SH-SY5Y (cell line): Measurements from ENCODE around the gene THSD4.

Experiments
- GATA2 ChIP-seq: IDR thresholded peaks from 2 replicates; pipeline ENCODE4 v1.6.1; 2011; ENCODE audit warnings: mild to moderate bottlenecking, low read depth, low read length
- GATA3 ChIP-seq: IDR thresholded peaks from 2 replicates; pipeline ENCODE4 v1.6.1; 2011; ENCODE audit warnings: low read depth, mild to moderate bottlenecking, low read length, moderate library complexity

Gene THSD4

DNA sequence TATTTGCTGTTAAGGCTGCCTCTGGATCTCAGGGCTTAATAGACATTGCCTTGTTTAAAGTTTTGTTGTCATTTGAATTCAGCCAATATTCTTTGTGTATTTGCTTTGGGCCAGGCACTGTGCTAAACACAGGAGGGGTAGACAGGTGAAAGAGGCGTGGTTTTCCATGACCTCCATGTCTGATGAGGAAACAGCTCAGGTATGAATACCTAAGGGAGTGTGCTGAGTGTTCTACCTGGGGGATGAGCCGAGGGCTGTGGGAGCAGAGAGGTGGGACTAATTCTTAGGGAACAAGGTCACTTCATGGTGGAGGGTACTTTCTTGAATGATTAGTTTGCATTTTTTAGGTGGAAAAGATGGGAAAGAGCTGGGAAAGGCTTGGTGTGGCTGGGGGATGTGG lies 108.2 kb downstream of the THSD4 start:
- TF ChIP-seq GATA3: no peak
- TF ChIP-seq GATA2: no peak

DNA sequence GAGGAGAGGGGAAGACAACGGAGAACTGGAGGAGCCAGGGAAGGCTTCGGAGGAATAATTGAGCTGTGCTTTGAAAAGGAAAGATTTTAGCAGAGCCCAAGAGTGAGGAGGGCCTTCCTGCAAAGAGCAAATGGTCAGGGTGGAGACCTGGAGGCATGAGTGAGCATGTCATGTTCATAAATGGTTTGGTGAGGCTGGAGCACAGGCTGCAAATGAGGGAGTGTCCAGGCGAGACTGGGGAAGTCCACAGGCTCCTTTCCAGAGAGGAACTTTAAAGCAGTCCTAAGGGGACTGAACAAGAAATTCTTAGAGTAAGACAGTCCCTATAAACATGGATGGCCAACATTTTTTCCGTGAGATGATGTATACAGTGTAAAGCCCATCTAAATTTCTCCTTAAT lies 108.8 kb downstream of the THSD4 start:
- TF ChIP-seq GATA2 (no peak), GATA3 (no peak)

DNA sequence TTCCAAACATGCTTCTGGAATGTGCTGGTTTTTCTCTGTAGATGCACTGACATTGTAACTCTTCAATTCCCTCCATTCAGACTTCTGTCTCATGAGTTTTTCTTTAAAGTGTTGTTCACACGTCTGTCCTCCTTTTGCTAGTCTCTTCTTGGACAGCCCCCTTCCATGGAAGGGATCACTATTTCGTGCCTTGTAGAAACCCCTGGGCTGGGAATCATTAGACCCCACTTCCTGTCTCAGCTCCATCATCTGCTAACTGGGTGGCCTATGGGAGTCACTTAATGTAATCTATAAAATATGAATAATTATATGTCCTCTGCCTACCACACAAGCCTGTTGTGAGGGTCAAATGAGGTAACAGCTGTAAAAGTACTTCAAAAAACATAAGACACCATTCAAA lies 110.6 kb downstream of the THSD4 start:
- no peak for TF ChIP-seq GATA2
- no peak for TF ChIP-seq GATA3

DNA sequence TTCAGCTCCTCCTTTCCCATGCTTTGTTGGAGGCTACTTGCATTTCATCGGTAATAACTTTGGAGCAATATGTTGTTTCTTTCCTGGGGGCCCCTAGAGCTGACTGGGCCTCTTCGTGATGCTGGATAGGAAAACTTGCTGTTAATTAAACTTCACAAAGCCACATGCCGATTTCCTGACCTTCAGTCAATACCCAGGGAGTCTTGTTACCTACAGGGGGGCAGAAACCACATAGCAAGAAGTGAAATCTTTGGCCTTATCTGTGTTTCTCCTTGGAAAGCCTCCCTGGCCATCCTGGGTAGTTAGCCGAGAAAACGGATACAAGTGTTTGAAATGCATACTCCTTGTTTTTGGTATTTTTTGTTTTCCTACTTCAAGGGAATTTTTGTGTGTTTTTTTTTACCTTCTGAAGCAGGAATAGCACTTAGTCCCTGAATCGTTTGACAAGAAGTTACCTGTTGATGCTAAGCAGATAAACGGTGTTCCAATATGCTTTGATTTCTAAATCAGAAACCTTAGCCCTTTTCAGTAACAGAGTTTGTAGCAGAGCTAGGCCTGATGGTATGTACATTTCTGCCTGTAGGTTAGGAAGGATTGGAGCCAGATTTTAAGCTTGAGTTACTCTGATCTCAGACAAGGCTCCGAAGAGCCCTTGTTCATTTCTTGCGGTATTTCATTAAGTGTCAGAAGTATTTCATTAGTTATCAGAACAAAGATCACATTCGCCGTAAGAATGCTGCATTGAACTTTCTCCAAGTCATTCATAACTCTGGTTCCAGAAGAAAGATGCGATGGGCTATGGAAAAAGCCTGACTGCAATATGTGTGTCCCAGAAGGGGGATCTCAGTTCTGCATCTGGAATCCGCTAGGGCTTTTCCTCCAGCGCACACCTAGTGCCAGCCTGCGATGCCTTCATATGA lies 111.5 kb downstream of the THSD4 start:
- TF ChIP-seq GATA2: no peak
- no peak for TF ChIP-seq GATA3

DNA sequence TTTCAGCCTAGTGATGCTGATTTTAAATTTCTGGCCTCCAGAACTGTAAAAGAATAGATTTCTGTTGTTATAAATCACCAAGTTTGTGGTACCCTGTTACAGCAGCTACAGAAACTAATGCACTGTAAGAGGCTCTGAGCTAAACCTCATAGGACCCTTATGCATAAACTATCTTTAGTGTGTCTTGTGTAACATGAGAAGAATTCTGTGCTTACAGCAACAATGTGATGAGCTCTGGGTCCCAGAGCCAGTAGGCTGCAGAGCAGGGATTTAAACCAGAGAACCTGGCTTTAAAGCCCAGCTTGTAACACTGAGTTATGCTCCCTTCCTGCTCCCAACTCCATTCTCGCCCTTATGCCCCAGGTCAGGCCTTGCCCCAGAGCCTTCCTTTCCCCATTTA lies 113.1 kb downstream of the THSD4 start:
- TF ChIP-seq GATA2 (no peak), GATA3 (no peak)

DNA sequence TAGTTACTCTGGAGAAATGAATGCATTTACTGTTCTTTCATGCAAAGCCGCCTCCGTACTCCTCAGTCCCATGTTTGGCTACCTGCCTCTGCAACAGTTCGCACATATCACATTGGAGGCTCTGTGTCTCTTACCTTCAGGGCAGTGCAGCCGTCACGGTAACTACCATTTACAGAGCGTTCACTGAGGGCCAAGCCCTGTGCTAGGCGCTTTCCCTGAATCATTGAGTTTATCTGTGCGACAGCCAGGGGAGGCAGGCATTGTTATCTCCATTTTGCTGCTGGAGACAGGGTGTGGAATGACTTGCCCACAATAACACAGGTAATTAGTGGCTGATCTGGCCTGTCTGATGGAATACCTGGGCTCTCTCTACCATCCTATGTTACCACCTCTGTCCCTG lies 115.0 kb downstream of the THSD4 start:
- TF ChIP-seq GATA3 (no peak), GATA2 (no peak)

DNA sequence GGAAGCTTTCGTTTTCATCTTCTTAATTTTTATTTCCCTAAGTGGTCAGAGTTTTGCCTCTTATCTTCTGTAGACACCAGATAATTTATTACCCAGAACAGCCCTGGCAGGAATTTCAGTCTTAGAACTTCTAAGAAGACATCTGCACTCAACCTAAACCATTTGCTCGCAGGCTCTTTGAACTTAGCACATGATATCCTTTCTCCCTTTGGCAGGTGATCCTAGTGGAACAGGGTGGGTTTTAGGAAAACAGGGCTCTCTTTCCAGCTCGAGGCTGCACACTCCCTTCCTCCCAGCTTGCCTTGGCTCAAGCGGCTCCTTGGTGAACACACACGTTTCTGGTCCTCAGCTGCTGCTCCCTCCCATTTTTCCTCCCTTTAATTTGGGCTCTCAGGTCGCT lies 116.5 kb downstream of the THSD4 start:
- TF ChIP-seq GATA3 (no peak), GATA2 (no peak)

DNA sequence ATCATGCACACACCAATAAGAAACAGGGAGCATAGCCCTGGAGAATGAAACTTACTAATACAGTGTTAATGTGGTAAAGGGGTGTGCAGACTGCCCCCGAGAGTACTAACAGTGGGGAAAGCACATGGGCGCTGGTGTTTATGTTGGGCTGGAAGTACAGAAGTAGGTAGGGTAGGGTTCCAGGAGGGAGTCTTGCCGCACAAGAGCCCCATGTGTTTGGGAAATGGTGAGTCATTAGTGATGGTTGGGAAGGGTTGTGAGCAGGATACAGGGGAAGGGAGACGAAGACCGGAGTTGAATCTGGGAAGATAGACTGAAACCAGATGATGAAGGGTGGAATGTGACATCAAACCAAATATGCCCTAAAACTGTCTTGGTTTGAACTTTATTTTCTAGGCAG lies 117.1 kb downstream of the THSD4 start:
- TF ChIP-seq GATA2: no peak
- no peak for TF ChIP-seq GATA3

DNA sequence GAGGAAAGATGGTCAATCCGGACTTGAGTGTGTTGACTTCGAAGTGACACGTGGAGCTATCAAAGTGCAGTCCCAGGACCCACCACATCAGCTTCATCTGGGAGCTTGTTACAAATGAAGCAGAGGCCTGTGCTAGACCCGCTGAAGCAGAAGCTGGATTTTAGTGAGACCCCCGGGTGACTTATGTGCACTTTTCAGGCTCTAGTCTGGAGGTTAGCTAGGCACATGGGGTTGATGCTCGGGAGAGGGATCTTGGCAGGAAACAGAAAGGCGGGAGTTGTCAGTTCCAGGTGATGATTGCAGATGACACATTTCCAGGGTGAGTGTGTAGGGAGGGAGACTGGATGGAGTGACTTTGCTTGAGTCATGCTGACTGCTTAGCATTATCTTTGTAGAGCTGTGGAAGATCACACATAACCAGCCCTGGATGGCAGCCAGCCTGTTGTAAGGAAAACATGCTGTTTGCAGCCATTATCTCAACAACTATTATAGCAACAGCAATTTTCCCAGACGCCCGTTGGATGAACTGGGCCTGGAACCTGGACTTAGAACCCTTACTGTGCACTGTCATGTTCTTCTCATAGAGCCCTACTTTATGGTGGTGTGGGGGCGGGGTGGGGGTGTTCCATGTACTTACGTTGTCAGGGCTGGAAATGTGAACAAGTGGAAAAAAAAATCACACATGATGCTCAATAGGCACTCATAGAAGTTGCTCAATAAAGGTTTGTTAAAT lies 122.4 kb downstream of the THSD4 start:
- TF ChIP-seq GATA3 (no peak), GATA2 (no peak)

DNA sequence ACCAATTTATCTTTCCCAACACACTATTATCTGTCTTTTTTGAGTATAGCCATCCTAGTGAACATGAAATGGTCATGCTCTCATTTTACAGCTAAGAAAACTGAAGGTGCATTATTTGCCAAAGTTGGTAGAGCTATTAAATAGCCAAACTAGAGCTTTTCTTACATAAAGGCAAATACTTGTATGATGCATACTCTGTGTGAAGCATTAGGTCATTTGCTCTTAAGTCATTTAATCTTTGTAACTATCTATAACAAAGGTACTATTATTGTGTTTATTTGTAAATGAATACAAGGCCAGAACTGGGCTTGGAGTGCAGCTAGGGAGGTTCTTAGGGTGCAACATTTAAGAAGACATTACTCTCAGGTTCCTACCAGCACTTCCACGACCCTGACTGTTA lies 123.7 kb downstream of the THSD4 start:
- TF ChIP-seq GATA3 (no peak), GATA2 (no peak)

DNA sequence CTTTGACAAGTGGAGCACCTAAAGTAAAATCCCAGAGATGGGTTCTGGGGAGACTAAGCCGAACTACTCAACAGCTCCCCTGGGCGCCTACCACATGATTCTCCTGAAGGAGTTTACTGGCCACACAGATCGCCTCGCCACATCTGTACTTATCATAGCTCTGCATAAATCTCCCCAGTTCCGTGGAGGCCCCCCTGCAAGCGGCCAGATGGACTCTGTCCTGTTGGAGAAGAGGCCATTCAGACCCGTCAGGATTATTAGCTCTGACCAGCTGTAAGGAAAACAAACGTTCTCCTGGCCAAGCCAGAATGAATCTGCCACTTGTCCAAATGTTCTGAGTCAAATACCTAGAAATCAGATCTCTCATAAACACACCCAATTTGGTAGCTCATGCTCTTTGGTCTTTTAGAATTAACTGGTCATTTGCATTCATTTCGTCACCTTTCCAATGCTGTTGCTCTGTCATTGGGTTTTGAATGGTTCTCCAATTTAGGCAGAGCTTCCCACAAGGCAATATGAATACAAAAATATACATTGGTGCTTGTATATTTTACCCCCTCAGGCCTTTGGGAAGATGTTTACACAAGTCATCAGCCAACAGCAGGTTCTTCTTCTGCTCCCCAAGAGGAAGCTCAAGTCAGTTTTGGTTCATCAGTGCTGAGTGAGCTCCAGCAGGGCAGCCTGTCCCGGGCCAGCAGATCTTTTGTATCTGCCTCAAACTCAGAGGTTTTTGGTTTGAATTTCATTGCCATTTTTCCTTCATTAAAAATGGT lies 124.5 kb downstream of the THSD4 start:
- TF ChIP-seq GATA2: no peak
- no peak for TF ChIP-seq GATA3

DNA sequence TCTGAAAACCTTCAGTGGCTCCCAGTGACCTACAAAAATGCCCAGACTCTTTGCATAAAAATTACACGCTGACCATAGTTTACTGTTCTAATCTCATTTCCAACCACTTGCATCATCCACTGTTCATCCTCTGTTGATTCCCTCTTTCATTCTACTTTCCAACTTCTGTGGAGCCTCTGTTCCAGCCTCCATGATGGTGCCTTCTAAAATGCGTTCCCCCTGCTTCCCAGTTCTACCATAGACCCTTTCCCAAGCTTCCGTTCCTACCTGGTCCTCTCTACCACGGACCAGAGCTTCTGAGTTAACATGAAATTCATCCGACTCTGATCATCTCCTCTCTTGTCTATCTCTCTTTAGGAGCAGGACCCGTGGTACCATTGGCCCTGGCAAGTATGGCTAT lies 127.0 kb downstream of the THSD4 start:
- TF ChIP-seq GATA2 (no peak), GATA3 (no peak)

DNA sequence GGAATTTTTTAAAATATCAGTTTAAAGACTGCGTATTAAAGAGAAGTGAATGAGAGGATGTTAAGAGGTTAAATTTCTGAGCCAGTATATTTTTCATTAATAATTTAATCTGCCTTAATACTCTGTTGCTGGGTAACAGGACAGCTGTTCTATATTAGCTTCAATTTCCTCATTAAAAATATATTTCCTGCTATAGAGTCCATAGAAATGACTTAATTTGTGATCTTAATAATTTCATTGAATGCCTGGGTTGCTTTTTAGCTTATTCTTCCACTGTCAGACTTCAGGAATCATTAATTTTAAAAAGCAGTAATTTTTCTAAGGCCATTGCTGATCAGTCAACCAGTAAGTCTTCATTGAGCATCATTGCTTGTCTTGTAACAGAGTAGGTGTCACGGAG lies 129.0 kb downstream of the THSD4 start:
- TF ChIP-seq GATA2 (no peak), GATA3 (no peak)

DNA sequence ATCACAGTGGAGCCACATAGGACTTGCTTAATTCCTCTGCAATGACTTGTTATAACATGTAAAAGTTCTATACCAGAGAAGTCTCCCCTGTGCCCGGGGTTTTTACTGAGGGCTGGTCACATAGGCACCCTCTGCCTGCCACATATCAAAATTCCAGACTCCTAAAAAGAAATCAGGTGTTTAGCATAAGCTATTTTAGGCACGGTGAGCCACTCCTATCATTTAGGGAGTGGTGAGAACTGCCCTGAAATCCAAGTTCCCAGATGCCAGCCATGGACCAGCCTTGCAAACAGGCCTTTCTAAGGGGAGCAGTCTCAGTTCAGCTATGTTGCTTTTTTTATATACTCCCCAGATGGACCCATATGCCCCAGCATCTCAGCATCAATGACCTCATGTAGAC lies 130.3 kb downstream of the THSD4 start:
- no peak for TF ChIP-seq GATA2
- TF ChIP-seq GATA3: no peak

DNA sequence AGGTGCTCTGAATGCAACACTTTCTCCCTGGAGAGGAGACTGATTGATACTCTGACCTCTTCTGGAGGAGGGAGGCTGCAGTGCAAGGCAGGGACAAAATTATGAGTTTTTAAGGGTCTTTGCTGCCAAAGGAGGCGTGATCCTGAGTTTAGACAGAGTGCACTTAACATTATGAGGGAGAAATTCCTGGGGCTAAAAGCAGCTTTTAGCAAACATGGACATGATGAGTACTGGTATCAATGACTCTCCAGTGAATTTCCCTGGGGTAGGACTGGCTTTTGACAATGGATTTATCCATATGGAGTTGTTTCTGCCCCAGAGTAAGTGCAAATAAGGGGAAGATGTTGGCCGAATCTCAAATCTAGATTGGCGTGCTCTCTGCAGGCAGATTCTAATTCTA lies 133.1 kb downstream of the THSD4 start:
- TF ChIP-seq GATA2: no peak
- no peak for TF ChIP-seq GATA3

DNA sequence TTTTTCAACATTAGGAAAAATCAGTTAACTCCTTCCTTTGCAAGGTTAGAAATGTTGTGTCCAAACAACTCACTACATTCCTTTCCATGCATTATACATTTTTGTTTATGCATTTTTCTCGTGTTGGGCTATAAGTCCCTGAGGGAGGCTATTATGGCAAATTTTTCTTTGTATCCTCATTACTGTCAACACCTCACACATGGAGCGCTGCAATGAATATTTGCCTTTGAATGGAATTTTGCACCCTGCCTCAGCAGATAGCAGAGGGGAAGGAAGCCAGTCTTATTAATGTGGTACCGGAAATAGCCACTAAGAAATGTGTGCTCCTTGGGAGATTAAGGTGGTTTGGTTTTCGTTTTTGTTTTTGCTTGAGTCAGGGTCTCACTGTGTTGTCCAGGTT lies 134.7 kb downstream of the THSD4 start:
- TF ChIP-seq GATA3 (no peak), GATA2 (no peak)
